Measurements from ENCODE around the gene TNS1. TPM values are rescaled to one million over a fixed set of nuclear protein-coding genes. Genes with fewer than 3 reads are reported as not detected.

TNS1 gene
- total and polyA plus RNA-seq, 4 donors: 67.0 to 377 (median 208) TPM

GRCh38 chr2:217799563-217800432 lies 203.0 kb downstream of the TNS1 start:
- TF ChIP-seq, protein P1, sequence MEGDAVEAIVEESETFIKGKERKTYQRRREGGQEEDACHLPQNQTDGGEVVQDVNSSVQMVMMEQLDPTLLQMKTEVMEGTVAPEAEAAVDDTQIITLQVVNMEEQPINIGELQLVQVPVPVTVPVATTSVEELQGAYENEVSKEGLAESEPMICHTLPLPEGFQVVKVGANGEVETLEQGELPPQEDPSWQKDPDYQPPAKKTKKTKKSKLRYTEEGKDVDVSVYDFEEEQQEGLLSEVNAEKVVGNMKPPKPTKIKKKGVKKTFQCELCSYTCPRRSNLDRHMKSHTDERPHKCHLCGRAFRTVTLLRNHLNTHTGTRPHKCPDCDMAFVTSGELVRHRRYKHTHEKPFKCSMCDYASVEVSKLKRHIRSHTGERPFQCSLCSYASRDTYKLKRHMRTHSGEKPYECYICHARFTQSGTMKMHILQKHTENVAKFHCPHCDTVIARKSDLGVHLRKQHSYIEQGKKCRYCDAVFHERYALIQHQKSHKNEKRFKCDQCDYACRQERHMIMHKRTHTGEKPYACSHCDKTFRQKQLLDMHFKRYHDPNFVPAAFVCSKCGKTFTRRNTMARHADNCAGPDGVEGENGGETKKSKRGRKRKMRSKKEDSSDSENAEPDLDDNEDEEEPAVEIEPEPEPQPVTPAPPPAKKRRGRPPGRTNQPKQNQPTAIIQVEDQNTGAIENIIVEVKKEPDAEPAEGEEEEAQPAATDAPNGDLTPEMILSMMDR (IDR thresholded peaks at IDR 0.05; ENCODE audit: control extremely low read depth, extremely low read depth): no peak
- H3K36me3 ChIP-seq (ENCODE audit: control insufficient read depth in 4 of 4, insufficient read depth in 4 of 4, low read length in 4 of 4): peaks cover 20 to 36% (median 30%) of the 10 kb centered on the region in 4 donors
- ATAC-seq (ENCODE audit: insufficient read depth, low FRiP score): no peak
- H3K9ac ChIP-seq (ENCODE audit: insufficient read depth in 1 of 2, low read length in 2 of 2): no peak overlapping the region
- H3K27me3 ChIP-seq (ENCODE audit: control insufficient read depth in 3 of 3, insufficient read depth in 3 of 3, low read length in 2 of 3): no peaks in the 10 kb centered on the region
- WGBS, 2 donors: 85 to 89% methylated on average over 15 of the region's 15 CpGs
- H3K9me3 ChIP-seq (ENCODE audit: control insufficient read depth in 4 of 4, insufficient read depth in 3 of 4, low read length in 3 of 4): no peaks in the 10 kb centered on the region
- DNase-seq: peak in 1 of 3 donors; percentile 10
- H3K27ac ChIP-seq (ENCODE audit: low read depth in 1 of 2, low read length in 1 of 2): peak overlapping the region in 1 of 2 donors; percentile 12
- H3K4me3 ChIP-seq: no peak overlapping the region
- H3K4me1 ChIP-seq (ENCODE audit: control insufficient read depth in 5 of 5, insufficient read depth in 5 of 5, low read length in 5 of 5): peaks cover 0 to 28% (median 17%) of the 10 kb centered on the region in 5 donors

GRCh38 chr2:217798743-217799562 lies 203.8 kb downstream of the TNS1 start:
- Histone ChIP-seq H3K4me1 (ENCODE audit: control insufficient read depth in 5 of 5, insufficient read depth in 5 of 5, low read length in 5 of 5) (peaks cover 0 to 28% (median 17%) of the 10 kb centered on the region in 5 donors), H3K27me3 (ENCODE audit: control insufficient read depth in 3 of 3, insufficient read depth in 3 of 3, low read length in 2 of 3) (no peaks in the 10 kb centered on the region), H3K36me3 (ENCODE audit: control insufficient read depth in 4 of 4, insufficient read depth in 4 of 4, low read length in 4 of 4) (peaks cover 18 to 29% (median 27%) of the 10 kb centered on the region in 4 donors), H3K27ac (ENCODE audit: low read depth in 1 of 2, low read length in 1 of 2) (peak overlapping the region in 1 of 2 donors; percentile 68), H3K9ac (ENCODE audit: insufficient read depth in 1 of 2, low read length in 2 of 2) (no peak overlapping the region), H3K4me3 (no peak overlapping the region), H3K9me3 (ENCODE audit: control insufficient read depth in 4 of 4, insufficient read depth in 3 of 4, low read length in 3 of 4) (no peaks in the 10 kb centered on the region)
- TF ChIP-seq, protein P1 (IDR thresholded peaks at IDR 0.05; ENCODE audit: control extremely low read depth, extremely low read depth): no peak
- no peak for ATAC-seq (ENCODE audit: insufficient read depth, low FRiP score)
- 39 to 55% methylated on average over 14 of the region's 14 CpGs for WGBS, 2 donors
- DNase-seq: peak in 1 of 3 donors; percentile 13

- peaks cover 0 to 28% (median 17%) of the 10 kb centered on the region in 5 donors for H3K4me1 ChIP-seq (ENCODE audit: control insufficient read depth in 5 of 5, insufficient read depth in 5 of 5, low read length in 5 of 5)
- H3K4me3 ChIP-seq: no peak overlapping the region
- no peaks in the 10 kb centered on the region for H3K9me3 ChIP-seq (ENCODE audit: control insufficient read depth in 4 of 4, insufficient read depth in 3 of 4, low read length in 3 of 4)
- H3K36me3 ChIP-seq (ENCODE audit: control insufficient read depth in 4 of 4, insufficient read depth in 4 of 4, low read length in 4 of 4): peaks cover 10 to 21% (median 20%) of the 10 kb centered on the region in 4 donors
- TF ChIP-seq, protein P1 (IDR thresholded peaks at IDR 0.05; ENCODE audit: control extremely low read depth, extremely low read depth): no peak
- H3K27ac ChIP-seq (ENCODE audit: low read depth in 1 of 2, low read length in 1 of 2): no peak overlapping the region
- no peaks in the 10 kb centered on the region for H3K27me3 ChIP-seq (ENCODE audit: control insufficient read depth in 3 of 3, insufficient read depth in 3 of 3, low read length in 2 of 3)
- ATAC-seq (ENCODE audit: insufficient read depth, low FRiP score): no peak
- no peak for DNase-seq
- WGBS, 2 donors: 95% methylated on average over 7 of the region's 7 CpGs
- H3K9ac ChIP-seq (ENCODE audit: insufficient read depth in 1 of 2, low read length in 2 of 2): no peak overlapping the region
Measured at GRCh38 chr2:217798191-217798590, 204.6 kb downstream of the TNS1 start.
